Measurements from ENCODE around the gene LILRB5.

DNA sequence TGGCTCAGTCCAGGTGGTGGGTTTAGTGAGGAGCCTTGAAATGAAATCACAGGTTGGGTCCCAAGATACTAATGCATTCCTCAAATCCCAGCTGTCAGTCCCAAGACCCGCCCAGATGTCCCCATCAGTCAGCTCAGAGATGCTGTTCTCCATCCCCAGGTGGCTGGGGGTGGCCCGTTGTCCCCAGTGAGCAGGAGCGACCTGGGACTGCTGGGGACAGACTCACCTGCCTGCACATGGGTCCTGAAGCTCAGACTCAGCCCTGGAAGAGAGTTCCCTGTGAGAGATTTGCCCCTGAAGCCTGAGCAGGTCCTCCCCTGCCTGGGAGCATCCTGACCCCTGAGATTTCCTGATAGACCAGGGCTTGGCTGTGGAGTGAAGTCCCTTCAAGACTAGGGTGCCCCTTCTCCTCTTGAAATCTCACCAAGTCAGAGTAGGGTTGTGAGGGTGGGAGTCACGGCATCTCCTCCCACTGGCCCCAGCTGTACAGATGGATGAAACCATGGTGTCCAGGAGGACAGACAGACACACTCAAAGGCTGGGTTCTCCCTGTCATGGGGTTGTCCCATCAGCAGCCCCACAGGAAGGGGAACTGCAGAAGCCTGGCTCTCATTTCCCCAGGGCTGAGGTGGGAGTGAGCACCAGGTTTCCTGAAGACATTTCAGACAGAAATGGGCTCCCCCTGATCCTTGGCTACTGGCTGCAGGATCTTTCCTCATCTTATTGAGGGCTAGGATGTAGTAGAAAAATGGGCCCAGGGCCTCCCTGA is 41.5 kb upstream of the LILRB5 start:
- TF ChIP-seq, protein P1, sequence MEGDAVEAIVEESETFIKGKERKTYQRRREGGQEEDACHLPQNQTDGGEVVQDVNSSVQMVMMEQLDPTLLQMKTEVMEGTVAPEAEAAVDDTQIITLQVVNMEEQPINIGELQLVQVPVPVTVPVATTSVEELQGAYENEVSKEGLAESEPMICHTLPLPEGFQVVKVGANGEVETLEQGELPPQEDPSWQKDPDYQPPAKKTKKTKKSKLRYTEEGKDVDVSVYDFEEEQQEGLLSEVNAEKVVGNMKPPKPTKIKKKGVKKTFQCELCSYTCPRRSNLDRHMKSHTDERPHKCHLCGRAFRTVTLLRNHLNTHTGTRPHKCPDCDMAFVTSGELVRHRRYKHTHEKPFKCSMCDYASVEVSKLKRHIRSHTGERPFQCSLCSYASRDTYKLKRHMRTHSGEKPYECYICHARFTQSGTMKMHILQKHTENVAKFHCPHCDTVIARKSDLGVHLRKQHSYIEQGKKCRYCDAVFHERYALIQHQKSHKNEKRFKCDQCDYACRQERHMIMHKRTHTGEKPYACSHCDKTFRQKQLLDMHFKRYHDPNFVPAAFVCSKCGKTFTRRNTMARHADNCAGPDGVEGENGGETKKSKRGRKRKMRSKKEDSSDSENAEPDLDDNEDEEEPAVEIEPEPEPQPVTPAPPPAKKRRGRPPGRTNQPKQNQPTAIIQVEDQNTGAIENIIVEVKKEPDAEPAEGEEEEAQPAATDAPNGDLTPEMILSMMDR (IDR thresholded peaks at IDR 0.05) = no peak
- TF ChIP-seq POLR2A (IDR thresholded peaks at IDR 0.05) = no peak
